Heart left ventricle (tissue), 16 donors: ENCODE results near the gene RSPO4. TPM values are rescaled to one million over a fixed set of nuclear protein-coding genes. Genes with fewer than 3 reads are reported as not detected.
A peak's percentile ranks its signal among the peaks of the same experiment; 100 is the strongest.

ENCODE experiments used
- ATAC-seq, 4 donors: fragments of 200-7000 bp; cut with Tn5 transposase; one replicate each; pipeline ENCODE4 v1.9.1; 2020 to 2022; ENCODE audit warnings: moderate library complexity in 4 of 4, mild to moderate bottlenecking in 3 of 4, moderate number of reproducible peaks in 1 of 4
- DNase-seq, 5 donors: peaks; one replicate each; pipeline ENCODE4 v3.0.0-alpha.2; 2020
- H3K27ac ChIP-seq, 12 donors: fragments of 200-600 bp; sonication (generic) in 4 of 12; one replicate each; pipeline versions ENCODE4 v1.5.0 to v1.8.0; 2016 to 2022; ENCODE audit warnings: mild to moderate bottlenecking in 2 of 12
- H3K27me3 ChIP-seq, 9 donors: fragments of 200-600 bp; sonication (generic) in 2 of 9; one replicate each; pipeline versions ENCODE4 v1.5.1 to v1.8.0; 2016 to 2022; ENCODE audit warnings: mild to moderate bottlenecking in 3 of 9
- H3K36me3 ChIP-seq, 9 donors: fragments of 200-600 bp; sonication (generic) in 2 of 9; one replicate each; pipeline versions ENCODE4 v1.5.0 to v1.8.0; 2018 to 2022; ENCODE audit warnings: mild to moderate bottlenecking in 2 of 9
- H3K4me1 ChIP-seq, 12 donors: fragments of 200-600 bp; sonication (generic) in 4 of 12; one replicate each; pipeline versions ENCODE4 v1.5.0 to v1.8.0; 2016 to 2022; ENCODE audit warnings: mild to moderate bottlenecking in 3 of 12
- H3K4me3 ChIP-seq, 12 donors: fragments of 200-600 bp; sonication (generic) in 4 of 12; one replicate each; pipeline versions ENCODE4 v1.5.0 to v1.8.0; 2017 to 2022; ENCODE audit warnings: mild to moderate bottlenecking in 9 of 12, moderate library complexity in 4 of 12
- H3K9me3 ChIP-seq, 12 donors: fragments of 200-600 bp; sonication (generic) in 4 of 12; one replicate each; pipeline versions ENCODE4 v1.5.0 to v1.8.0; 2016 to 2022; ENCODE audit warnings: mild to moderate bottlenecking in 1 of 12
- POLR2A ChIP-seq, 2 donors: fragments of 450-650 bp; IDR thresholded peaks; one replicate each; pipeline ENCODE4 v1.6.1; 2017; ENCODE audit warnings: antibody characterized with exemption in 2 of 2, mild to moderate bottlenecking in 2 of 2, moderate library complexity in 2 of 2
- WGBS, 4 donors: extraction: QIAGEN DNeasy Blood & Tissue Kit in 2 of 4; methylation state at CpG; one replicate each; pipeline versions ENCODE4 v1.1.5 to v1.1.7; 2013 to 2018; 5-methylcytosine and 5-hydroxymethylcytosine counted together
- intact Hi-C, 10 donors: fragments of 100-400 bp; cut with DNase I; formaldehyde crosslinking; loops; one replicate each; pipeline versions ENCODE4 v1.11.1 to v1.14.2; 2022
- polyA plus RNA-seq, 2 donors: library from polyadenylated mRNA; stranded (reverse); fragments of 200-250 nt; gene quantifications; one replicate each; pipeline ENCODE4 v1.2.3, GENCODE V29; 2013
- total RNA-seq, 9 donors: library from RNA; depleted of rRNA in 2 of 9; stranded (reverse); fragments of >200 nt in 2 of 9; fragmentation: NEBNext Ultra II Directional in 3 of 9; extraction: Animal tissue kit (Norgen Biotek cat#: 25700) in 3 of 9; gene quantifications; one replicate each; pipeline versions ENCODE4 v1.1.0 to v1.2.4, GENCODE V29; 2016 to 2023
- TF ChIP-seq, protein P1 (sequence below), 12 donors: fragments of 200-600 bp; sonication (generic) in 4 of 12; IDR thresholded peaks; one replicate each; pipeline versions ENCODE4 v1.5.0 to v1.8.0; 2018 to 2022; ENCODE audit warnings: antibody characterized with exemption in 12 of 12, mild to moderate bottlenecking in 5 of 12
- donor health status: ischemic (EF 13 %, LVEDD 7.1; RV severe dilation, severe dysfunction).
- donor health status: healthy with polysubstance abuse.
- donor health status: DM: no; HTN: yes; CAD: no.
- donor health status: DM: no; HTN: no; CAD: no.
- donor health status: ischemic (EF 25% LVEDD 6.9; RV normal size, moderate dysfunction).
- donor health status: ischemic (EF 25% LVEDD 5.7; RV mildly dilated, moderate dysfunction).
- donor health status: healthy.
- donor health status: DM: yes; HTN: yes; CAD: no.
- donor health status: ischemic (EF 35%, LVEDD 5.7; RV mildly dilated, moderate dysfunction).
- donor health status: nonischemic (EF 11% LVEDD 7.7; RV severe dilation, severe dysfunction).
- donor health status: DM: yes; HTN: yes; CAD: no.
- donor health status: PGD.
- donor health status: ischemic (EF 29% LVEDD 5.4; RV normal size, mild dysfunction).
- donor health status: nonischemic (EF 23%, LVEDD 6.1; RV moderate dilation, normal function).

RSPO4 gene
- total and polyA plus RNA-seq, 11 donors, result 0.04 to 0.27 (median 0.25) TPM; not detected in 8

GRCh38 chr20:998231-998830 lies 3.8 kb downstream of the RSPO4 start:
- Histone ChIP-seq H3K36me3 (no peaks in the 10 kb centered on the region), H3K27me3 (peaks cover 10 to 44% (median 36%) of the 10 kb centered on the region in 9 donors), H3K4me3 (no peak overlapping the region), H3K4me1 (peaks cover 0 to 9% (median 0%) of the 10 kb centered on the region in 12 donors), H3K27ac (no peak overlapping the region), H3K9me3 (no peaks in the 10 kb centered on the region)
- ATAC-seq (no peak), DNase-seq (no peak)
- 69 to 77% (median 73%) methylated on average over 6 of the region's 6 CpGs for WGBS, 4 donors
- no peak for TF ChIP-seq POLR2A (IDR thresholded peaks at IDR 0.05)
- TF ChIP-seq, protein P1, sequence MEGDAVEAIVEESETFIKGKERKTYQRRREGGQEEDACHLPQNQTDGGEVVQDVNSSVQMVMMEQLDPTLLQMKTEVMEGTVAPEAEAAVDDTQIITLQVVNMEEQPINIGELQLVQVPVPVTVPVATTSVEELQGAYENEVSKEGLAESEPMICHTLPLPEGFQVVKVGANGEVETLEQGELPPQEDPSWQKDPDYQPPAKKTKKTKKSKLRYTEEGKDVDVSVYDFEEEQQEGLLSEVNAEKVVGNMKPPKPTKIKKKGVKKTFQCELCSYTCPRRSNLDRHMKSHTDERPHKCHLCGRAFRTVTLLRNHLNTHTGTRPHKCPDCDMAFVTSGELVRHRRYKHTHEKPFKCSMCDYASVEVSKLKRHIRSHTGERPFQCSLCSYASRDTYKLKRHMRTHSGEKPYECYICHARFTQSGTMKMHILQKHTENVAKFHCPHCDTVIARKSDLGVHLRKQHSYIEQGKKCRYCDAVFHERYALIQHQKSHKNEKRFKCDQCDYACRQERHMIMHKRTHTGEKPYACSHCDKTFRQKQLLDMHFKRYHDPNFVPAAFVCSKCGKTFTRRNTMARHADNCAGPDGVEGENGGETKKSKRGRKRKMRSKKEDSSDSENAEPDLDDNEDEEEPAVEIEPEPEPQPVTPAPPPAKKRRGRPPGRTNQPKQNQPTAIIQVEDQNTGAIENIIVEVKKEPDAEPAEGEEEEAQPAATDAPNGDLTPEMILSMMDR (IDR thresholded peaks at IDR 0.05), result no peak
- intact Hi-C loops, result no loop called here

- no peak for ATAC-seq
- no peaks in the 10 kb centered on the region for H3K9me3 ChIP-seq
- H3K4me3 ChIP-seq, result no peak overlapping the region
- peaks cover 10 to 44% (median 29%) of the 10 kb centered on the region in 9 donors for H3K27me3 ChIP-seq
- no peak for DNase-seq
- WGBS, 4 donors, result 83 to 90% (median 88%) methylated on average over 5 to 6 of the region's 6 CpGs
- TF ChIP-seq POLR2A (IDR thresholded peaks at IDR 0.05), result no peak
- TF ChIP-seq, protein P1 (IDR thresholded peaks at IDR 0.05), result no peak
- intact Hi-C loops, result no loop called here
- H3K4me1 ChIP-seq, result peaks cover 0 to 8% (median 0%) of the 10 kb centered on the region in 12 donors
- H3K27ac ChIP-seq, result no peak overlapping the region
- no peaks in the 10 kb centered on the region for H3K36me3 ChIP-seq
Measured at GRCh38 chr20:997486-997885, 4.6 kb downstream of the RSPO4 start.

GRCh38 chr20:997016-997415 lies 5.1 kb downstream of the RSPO4 start:
- intact Hi-C loops, result no loop called here
- Histone ChIP-seq H3K36me3 (no peaks in the 10 kb centered on the region), H3K27ac (no peak overlapping the region), H3K4me3 (no peak overlapping the region), H3K27me3 (peaks cover 10 to 44% (median 25%) of the 10 kb centered on the region in 9 donors), H3K9me3 (no peaks in the 10 kb centered on the region), H3K4me1 (peaks cover 0 to 4% (median 0%) of the 10 kb centered on the region in 12 donors)
- WGBS, 4 donors, result 75 to 86% (median 79%) methylated on average over 6 to 8 of the region's 8 CpGs
- TF ChIP-seq, protein P1 (IDR thresholded peaks at IDR 0.05), result no peak
- DNase-seq, result peak in 1 of 5 donors; percentile 16
- no peak for ATAC-seq

DNA sequence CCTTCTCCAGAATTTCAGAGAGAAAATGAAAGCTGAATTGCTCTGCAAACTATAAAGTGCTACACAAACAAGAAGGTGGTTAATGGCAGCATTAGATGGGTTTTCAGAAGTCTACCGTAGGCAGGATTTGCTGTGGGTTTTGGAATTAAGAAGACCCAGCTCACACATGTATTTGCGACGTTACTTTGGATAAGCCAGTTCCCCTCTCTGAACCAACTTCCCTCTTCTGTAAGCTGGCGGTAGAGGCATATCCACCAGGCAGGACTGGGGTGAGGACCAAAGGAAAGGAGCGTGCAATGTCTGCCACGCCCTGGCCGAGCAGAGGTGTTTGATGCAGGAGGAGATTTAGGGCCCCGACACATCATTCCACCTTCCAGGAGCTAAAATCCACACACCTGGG lies 6.9 kb downstream of the RSPO4 start:
- intact Hi-C loops, result no loop called here

More for the DNA sequence above, 6.9 kb downstream of the RSPO4 start:
- H3K4me1 ChIP-seq, result no peaks in the 10 kb centered on the region
- H3K27me3 ChIP-seq, result peaks cover 0 to 40% (median 17%) of the 10 kb centered on the region in 9 donors
- DNase-seq, result no peak
- no peak for ATAC-seq
- no peak overlapping the region for H3K27ac ChIP-seq
- WGBS, 4 donors, result 72 to 86% (median 74%) methylated on average over 8 of the region's 8 CpGs
- no peaks in the 10 kb centered on the region for H3K36me3 ChIP-seq
- no peak overlapping the region for H3K4me3 ChIP-seq
- TF ChIP-seq, protein P1 (IDR thresholded peaks at IDR 0.05), result no peak
- TF ChIP-seq POLR2A (IDR thresholded peaks at IDR 0.05), result no peak
- H3K9me3 ChIP-seq, result no peaks in the 10 kb centered on the region
